Measurements from ENCODE around the gene NKG7.

NKG7 gene

DNA sequence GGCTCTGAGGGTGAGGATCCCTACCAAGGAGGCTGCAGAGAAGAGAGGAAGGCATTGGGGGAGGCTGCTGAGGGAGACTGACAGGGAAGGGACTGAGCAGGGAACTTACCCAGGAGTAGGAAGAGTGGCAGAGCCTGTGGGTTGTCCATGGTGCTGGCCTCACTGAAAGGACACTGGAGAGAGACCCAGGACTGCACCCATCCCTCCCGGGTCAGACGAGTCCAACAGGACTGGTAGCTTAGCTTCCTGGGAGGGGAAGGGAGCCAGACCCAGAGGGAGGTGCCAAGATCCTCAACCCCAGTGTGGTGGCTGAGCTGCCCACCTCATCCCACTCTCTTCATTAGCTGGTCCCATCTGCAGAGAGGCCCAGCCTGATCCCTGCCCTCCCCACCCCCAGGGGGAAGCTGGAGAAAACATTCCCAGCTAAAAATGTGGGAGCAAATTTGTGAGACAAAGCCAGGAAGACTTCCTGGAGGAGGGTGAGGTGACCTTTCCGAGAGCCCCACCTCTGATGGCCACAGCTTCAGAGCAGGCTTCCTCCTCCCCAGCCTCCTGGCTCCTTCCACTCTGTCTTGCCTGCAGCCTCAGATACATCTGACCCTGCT, 30.4 kb downstream of the NKG7 start, which contains the start of gene VSIG10L:
VSIG10L (minus strand) TSS at position 164 of the 605 bp plus-strand sequence; CDS start at position 149, 15 bp downstream.
- TF ChIP-seq POLR2A (IDR thresholded peaks at IDR 0.05; ENCODE audit: low read depth, low read length) = no peak
- FAIRE-seq (no peak), DNase-seq (ENCODE audit: insufficient read length, low spot score) (no peak)

DNA sequence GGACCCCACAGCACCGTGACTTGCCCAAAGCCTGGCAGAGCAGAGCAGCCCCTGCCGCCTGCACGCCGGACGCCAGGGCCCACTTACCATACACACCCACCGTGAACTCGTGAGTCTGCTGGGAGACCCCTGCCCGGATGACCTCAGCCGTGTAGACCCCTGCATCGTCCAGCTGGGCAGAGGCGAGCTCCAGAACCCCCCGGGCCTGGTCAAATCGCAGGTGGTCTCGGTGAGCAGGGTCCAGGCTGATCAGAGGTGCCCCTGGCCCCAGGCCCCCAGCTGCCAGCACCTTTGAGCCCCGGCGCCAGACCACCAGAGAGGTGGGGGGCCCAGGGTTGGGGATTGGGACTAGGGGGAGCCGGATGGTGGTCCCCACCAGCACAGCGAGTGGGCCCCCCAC, 31.4 kb downstream of the NKG7 start:
- DNase-seq (ENCODE audit: insufficient read length, low spot score) (no peak), FAIRE-seq (no peak)
- no peak for TF ChIP-seq POLR2A (IDR thresholded peaks at IDR 0.05; ENCODE audit: low read depth, low read length)

DNA sequence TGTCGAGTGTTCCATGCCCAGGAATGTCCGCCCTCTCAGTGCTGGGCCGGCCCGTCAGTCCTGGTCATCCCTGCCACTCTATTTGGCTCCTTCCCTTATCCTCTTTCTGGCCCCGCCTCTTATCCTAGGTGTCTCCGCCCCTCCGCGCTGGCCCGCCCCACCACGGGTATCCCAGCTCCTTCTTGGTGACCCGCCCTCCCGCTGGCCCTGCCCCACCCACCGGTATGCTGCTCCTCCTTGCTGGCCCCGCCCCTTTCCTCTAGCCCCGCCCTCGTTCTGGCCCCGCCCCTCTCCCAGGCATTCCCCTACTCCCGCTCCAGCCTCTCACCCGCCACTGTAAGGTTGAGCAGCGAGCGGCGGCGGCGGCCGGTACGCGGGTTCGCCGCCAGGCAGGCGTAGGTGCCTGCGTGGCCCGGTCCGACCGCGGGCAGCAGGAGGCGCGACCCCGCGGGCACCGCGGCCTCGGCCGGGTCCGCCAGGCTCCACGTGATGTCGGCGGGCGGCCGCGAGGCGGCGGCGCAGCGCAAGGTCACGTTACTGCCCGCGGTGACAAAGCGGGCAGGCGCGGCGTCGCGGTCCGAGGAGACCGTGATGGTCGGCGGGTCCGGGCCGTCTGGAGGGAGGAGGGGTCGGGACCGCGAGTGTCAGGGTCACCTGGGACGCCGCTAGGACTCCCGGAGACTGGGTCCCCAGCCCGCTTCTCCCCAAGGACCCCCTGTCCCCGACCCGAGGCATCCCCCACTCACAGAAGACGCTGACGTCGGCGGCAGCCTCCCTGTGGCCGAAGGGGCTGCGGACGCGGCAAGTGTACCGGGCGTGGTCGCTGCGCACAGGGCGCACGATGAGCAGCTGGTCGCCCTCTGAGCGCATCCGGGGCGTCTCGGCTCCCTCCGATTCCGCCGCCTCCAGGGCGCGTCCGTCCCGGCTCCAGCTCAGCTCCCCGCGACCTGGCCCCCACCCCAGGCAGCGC, 32.5 kb downstream of the NKG7 start:
- FAIRE-seq (peak; percentile 23), DNase-seq (ENCODE audit: insufficient read length, low spot score) (peak; percentile 76)
- peak; percentile 66 for TF ChIP-seq POLR2A (IDR thresholded peaks at IDR 0.05; ENCODE audit: low read depth, low read length)

DNA sequence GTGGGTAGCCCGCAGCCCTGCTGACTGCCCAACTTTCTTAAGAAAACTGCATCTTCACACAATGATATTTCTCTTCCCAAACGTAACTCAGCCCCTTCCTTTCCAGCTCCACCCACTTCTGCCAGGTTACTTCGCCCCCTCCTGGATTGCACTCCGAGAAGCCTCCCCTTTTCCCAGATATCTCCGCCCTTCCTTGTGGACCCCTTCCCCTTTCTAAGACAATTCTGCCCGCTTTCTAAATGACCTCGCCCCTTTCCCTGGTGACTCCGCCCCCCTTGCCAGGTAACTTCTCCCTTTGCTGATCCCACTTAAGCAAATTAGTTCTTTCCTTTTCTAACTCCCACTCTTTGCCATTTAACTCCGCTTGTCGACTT, 33.2 kb downstream of the NKG7 start:
- TF ChIP-seq POLR2A (IDR thresholded peaks at IDR 0.05; ENCODE audit: low read depth, low read length) = no peak
- FAIRE-seq = no peak
- no peak for DNase-seq (ENCODE audit: insufficient read length, low spot score)

DNA sequence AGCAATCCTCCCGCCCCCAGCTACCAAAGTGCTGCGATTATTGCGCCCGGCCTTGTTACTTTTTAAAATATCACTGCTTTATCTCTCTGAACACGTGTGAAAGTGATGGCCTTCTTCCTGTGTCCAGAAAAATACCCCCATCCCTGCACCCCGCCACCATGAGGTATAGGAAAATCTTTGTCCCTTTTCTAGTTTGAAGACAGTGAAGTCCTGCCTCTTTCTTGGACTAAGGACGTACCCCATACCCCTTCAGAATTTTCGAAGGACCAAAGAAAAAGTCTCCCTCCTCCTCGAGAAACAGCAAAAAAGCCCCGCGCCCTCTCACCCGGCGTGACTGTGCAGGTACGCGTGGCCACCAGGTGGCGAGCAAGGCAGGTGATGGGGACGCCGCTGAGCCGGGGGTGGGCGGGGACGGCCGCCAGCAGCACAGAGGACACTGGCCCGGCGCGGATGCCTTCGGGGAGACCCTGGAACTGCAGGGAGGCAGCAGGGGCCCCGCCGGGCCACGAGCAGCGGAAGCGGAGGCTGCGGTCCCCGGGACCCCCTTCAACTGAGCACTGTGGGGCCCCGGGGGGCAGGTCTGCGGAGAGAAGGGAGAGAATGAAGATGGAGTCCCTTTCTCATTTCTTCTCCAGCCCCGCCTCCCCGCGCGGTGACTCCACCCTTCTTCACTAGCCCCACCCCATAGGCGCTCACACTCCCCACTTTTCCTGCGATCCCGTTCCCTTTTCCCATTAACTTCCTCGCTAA, 33.7 kb downstream of the NKG7 start:
- FAIRE-seq = no peak
- peak; percentile 88 for DNase-seq (ENCODE audit: insufficient read length, low spot score)
- no peak for TF ChIP-seq POLR2A (IDR thresholded peaks at IDR 0.05; ENCODE audit: low read depth, low read length)

DNA sequence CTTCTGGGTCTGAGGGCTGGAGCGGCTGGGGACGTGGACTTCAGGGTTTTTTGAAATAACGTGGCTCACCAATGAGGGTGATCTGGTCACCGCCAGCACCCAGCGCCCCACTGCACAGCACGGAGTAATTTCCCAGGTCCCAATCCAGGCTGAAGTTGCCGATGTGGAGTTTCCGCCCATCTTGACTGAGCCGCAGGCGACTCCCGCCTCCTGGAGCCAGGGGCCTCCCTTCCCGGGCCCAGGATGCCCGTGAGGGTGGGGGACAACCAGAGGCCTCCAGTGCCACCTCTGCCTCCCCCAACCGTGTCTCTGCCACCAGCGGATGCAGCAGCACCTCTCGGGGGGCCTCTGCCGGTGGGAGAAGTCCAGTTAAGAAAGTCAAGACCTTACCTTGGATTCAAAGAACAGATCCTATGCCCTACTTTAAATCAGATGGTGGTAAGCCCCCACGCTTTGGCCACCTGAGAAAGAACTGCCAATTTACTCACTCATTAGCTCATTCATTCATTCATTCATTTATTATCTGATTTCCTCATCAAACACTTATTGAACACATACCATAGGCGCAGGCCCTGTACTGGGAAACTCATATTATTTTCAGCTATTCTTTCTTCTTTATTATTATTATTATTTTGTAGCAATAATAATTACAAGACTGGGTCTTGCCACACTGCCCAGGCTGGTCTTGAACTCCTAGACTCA, 34.4 kb downstream of the NKG7 start:
- no peak for FAIRE-seq
- DNase-seq (ENCODE audit: insufficient read length, low spot score) = no peak
- no peak for TF ChIP-seq POLR2A (IDR thresholded peaks at IDR 0.05; ENCODE audit: low read depth, low read length)

DNA sequence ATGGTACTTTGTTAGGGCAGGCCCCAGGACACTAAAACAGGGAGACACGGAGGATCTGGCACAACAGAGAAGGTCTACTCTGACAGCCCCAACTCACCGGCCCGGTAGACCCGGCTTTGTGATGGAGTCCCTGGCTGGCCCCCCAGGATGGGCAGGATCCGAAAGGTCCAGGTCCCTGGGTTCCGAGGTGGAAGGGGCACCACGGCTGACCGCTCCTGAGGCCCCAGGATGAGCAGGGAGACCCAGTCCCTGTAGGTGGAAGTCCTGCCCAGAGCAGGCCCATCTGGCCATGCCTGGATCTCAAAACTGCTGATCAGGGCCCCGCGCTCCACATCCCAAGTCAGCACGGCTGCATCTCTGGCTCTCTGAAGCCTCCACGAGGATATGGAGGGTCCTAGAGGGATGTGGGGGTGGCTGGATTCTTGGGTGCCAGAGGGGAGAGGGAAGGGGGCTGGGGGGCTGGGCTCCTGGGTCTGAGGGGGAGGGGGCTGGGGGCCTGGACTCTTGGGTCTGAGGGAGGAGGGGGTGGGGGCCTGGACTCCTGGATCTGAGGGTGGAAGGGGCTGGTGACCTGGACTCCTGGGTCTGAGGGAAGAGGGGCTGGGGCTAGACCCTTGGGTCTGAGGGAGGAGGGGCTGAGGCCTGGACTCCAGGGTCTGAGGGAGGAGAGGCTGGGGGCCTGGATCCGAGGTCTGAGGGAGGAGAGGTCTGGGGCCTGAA, 35.2 kb downstream of the NKG7 start:
- DNase-seq (ENCODE audit: insufficient read length, low spot score) (no peak), FAIRE-seq (no peak)
- TF ChIP-seq POLR2A (IDR thresholded peaks at IDR 0.05; ENCODE audit: low read depth, low read length) = no peak

DNA sequence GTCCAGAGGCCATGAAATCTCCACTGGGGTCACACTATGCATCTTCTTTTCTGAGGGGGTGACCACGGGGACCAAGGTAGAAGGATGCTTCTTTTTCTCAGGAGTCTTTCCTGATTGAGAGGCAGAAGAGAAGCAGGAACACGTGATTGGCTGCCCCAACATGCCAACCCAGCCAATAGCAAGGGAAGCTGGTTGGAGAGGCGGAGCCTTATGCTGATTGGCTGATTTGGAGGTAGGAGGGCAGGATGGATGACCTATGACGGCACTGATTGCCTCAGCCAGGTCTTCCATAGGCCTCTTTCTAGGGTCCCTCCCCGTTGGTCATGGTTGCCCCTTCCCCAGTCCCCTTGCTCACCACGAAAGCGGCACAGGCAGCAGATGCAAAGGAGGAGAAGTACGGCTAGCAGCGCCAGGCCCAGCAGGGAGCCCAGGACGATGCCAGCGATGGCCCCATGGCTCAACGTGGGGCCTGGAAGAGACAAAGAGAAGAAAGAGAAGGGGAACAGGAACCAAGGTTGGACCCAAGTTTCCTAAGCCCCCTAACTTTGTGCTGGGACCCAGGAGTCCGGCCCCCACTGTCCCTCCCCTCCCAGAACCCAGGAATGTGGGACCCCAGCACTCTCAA, 38.5 kb downstream of the NKG7 start:
- no peak for TF ChIP-seq POLR2A (IDR thresholded peaks at IDR 0.05; ENCODE audit: low read depth, low read length)
- FAIRE-seq (no peak), DNase-seq (ENCODE audit: insufficient read length, low spot score) (no peak)

DNA sequence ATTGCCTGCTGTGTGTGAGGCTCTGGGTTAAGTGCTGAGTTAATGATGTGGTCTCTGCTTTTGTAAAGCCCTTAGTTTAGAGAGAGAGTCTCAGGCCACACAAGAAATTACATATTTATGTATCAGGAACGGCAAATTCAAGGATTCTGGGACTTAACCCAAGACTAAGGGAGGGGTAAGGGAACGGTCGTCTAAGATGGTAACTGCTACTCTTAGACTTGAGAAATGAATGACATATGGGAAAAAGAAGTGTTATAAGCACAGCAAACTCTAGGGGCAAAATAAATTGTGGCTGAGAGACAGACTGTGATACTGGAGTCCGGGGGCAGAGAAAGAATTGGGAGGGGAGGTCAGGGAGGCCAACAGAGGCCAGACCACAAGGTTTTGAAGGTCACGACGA, 40.7 kb downstream of the NKG7 start:
- FAIRE-seq = no peak
- TF ChIP-seq POLR2A (IDR thresholded peaks at IDR 0.05; ENCODE audit: low read depth, low read length) = no peak
- no peak for DNase-seq (ENCODE audit: insufficient read length, low spot score)

DNA sequence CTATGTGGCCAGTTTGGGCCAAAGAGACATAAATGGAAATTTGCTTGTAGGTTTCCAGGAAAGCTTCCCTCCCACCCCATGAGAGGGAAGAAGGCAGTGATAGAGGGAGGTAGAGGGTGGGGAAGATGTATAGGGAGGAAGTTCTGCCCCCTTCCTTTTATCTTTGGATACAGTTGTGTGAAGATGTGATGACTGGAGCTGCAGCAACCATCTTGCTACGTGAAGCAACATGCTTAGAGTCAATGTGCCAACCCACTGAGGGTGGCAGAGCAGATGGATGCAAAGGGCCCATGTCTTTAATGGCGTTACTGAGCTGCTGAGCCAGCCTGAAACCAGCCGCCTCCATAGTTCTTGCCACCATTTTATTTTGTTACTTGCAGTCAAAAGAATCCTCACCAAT, 41.3 kb downstream of the NKG7 start:
- no peak for DNase-seq (ENCODE audit: insufficient read length, low spot score)
- no peak for FAIRE-seq
- no peak for TF ChIP-seq POLR2A (IDR thresholded peaks at IDR 0.05; ENCODE audit: low read depth, low read length)

DNA sequence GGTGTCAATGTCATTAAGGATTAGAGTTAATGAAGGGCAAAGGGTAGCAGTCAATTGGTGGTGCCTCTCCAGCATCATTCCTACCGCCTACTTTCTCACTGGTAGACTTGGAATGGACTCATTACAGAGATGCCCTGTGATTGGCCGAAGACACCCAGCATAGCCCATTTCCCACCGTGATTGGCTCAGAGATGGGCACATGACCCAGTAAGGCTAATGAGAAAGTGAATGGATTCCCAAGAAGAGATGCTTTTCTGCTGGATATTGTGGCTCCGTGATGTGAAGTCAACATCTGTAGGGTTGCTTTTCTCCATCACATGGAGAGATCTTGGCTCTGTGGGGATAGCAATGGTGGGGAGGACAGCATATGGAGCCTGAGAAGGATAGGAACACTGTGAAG, 42.1 kb downstream of the NKG7 start:
- TF ChIP-seq POLR2A (IDR thresholded peaks at IDR 0.05; ENCODE audit: low read depth, low read length) = no peak
- FAIRE-seq = no peak
- DNase-seq (ENCODE audit: insufficient read length, low spot score) = no peak

DNA sequence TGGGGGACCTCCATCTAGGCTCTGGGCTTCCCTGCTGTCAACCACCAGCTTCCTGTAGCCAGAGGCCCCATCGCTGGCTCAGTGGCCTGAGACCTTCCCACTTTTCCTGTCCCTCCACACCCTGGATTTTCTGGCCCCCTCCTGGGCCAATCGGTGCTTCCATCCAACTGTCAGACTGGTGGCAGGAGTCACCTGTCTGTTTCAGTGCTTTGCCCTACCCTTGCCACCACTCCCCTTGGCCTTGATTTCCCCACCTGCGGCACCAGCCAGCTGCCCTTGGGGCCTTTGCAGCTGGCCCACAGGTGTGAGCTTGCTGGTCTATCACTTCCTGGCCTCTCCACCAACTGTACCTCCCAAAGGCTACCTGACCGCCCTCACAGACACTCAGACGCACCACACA, 43.0 kb downstream of the NKG7 start:
- DNase-seq (ENCODE audit: insufficient read length, low spot score) = no peak
- no peak for FAIRE-seq
- TF ChIP-seq POLR2A (IDR thresholded peaks at IDR 0.05; ENCODE audit: low read depth, low read length) = no peak
